ENCODE measurements around the gene TMEM134.
"Not testable (repeated sequence)": the region's sequence is repeated elsewhere in the genome, so short reads cannot be mapped to it uniquely, and the experiment has no call there.

The TMEM134 gene

GRCh38 chr11:67484847-67485311 is 15.8 kb upstream of the TMEM134 start:
- DNase-seq (ENCODE audit: low spot score) = no peak
- TF ChIP-seq CTCF (IDR thresholded peaks at IDR 0.05; ENCODE audit: extremely low read depth, insufficient read depth, missing control alignments) = no peak
- in situ Hi-C loops (cut with MboI; ENCODE audit: low pct_unique_long_range_greater_than_20kb, low sequenced_read_pairs, unreplicated experiment) = no loop called here

DNA sequence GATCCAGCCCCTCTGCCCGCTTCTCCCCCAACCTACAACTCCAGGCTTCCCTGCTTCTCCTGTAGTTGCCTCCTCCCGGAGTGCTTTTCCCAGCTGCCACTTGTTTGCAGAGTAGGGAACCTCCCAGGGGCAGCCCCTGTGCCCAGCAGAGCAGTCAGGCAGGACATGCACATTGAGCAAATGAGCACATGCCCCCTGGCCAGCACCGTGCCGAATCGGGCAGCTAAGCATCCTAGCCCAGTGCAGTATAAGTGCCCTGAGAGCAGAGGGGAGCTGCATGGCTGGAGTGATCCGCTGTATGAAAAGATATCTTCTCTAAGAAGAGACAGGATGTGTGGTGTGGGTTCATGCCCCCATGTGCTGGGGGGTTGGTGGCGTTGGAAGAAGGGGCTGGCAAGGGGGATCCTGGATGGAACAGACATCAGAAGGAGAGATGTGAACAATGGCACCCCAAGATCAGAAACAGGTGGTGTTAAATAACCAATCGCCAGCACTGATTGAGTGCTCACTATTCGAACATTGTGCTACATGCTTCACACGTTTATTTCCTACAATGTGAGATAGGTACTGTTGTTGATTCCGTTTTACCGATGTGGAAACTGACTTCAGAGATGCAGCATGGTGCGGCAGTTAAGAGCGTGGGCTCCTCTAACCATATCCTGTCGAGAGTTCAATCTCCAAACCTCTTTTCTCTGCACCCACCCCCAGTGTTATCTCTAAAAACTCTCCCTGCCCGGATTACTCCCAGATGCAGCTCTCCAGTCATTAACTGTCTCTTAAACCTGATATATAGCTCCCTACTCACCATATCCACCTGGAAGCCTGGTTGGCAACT is 15.0 kb upstream of the TMEM134 start:
- in situ Hi-C loops (cut with MboI; ENCODE audit: low pct_unique_long_range_greater_than_20kb, low sequenced_read_pairs, unreplicated experiment) = no loop called here
- no peak for TF ChIP-seq CTCF (IDR thresholded peaks at IDR 0.05; ENCODE audit: extremely low read depth, insufficient read depth, missing control alignments)
- DNase-seq (ENCODE audit: low spot score) = no peak

DNA sequence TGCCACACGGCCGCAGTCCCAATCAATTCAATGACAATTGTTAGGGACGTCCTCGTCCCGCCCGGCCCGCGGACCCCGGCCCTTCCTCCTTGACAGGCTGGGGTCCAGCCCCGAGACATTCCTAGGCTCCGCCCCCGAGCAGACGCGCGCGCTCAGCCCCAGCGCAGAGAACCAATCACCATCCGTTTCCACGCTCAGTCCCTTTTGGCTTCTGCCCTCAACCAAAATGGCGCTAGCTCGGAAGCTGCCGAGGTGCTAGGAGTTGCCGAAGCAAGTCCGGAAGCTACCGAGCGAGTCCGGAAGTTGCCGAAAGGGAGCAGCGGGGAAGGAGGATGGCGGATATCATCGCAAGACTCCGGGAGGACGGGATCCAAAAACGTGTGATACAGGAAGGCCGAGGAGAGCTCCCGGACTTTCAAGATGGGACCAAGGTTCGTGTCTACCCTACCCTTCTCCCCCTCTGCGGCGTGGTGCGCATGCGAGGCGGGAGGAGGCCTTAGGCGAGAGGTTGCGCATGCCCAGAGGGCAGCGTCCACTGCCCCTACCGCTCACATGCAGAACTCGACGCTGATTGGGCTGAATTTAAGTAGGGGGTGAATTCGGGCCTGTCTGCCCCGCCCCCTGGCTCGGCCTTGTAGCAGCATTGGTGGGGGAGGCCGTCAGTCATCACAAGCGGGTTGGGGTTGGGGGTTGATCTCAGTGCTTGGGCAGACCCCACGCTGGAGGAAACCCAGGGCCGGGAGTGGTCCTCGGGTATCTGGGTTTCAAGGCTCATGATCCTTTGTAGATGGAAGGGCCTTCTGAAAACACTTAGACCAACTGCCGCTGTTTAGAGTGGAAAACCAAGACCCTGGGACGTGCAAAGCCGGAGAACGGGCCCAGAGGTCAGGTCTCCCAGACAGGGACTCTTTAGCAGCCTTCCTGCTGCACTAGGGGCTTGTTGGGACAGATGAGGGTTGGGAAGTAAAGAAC is 14.1 kb upstream of the TMEM134 start, which contains the start of gene AIP:
Gene AIP, plus strand, starts transcription at position 200 of the 972 bp plus-strand sequence. Its CDS starts 133 bp downstream, at position 333.
- DNase-seq (ENCODE audit: low spot score) = peak; percentile 95
- TF ChIP-seq CTCF (IDR thresholded peaks at IDR 0.05; ENCODE audit: extremely low read depth, insufficient read depth, missing control alignments) = peak; percentile 8
- in situ Hi-C loops (cut with MboI; ENCODE audit: low pct_unique_long_range_greater_than_20kb, low sequenced_read_pairs, unreplicated experiment) = no loop called here

DNA sequence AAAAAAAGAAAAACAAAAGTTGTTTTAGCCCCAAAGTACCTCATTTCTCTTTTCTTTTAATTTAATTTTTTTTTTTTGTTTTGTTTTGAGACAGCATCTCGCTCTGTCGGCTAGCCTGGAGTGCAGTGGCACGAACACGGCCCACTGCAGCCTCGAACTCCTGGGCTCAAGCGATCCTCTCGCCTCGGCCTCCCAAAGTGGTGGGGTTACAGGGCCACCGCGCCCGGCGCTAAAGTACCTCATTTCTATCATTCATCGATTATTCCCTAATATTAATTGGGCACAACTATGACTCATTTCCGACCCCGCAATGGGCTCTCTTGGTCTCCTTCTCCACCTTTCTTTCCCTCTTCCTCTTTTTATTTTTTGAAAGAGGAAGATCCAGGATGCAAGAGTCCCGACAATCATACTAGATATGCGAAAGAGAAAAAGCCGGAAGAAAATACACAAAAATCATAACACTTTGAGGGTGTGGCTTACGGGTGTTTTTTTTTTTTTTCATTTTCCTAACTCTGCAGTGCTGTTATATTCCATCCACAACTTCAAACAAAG is 13.3 kb upstream of the TMEM134 start:
- in situ Hi-C loops (cut with MboI; ENCODE audit: low pct_unique_long_range_greater_than_20kb, low sequenced_read_pairs, unreplicated experiment) = no loop called here
- no peak for DNase-seq (ENCODE audit: low spot score)

GRCh38 chr11:67477344-67478050 is 8.4 kb upstream of the TMEM134 start:
- DNase-seq (ENCODE audit: low spot score); in situ Hi-C loops (cut with MboI; ENCODE audit: low pct_unique_long_range_greater_than_20kb, low sequenced_read_pairs, unreplicated experiment): not testable (repeated sequence)

More for the DNA sequence above, 13.3 kb upstream of the TMEM134 start:
- TF ChIP-seq CTCF (IDR thresholded peaks at IDR 0.05; ENCODE audit: extremely low read depth, insufficient read depth, missing control alignments) = no peak

GRCh38 chr11:67476692-67477091 is 7.6 kb upstream of the TMEM134 start:
- in situ Hi-C loops (cut with MboI; ENCODE audit: low pct_unique_long_range_greater_than_20kb, low sequenced_read_pairs, unreplicated experiment); DNase-seq (ENCODE audit: low spot score): not testable (repeated sequence)

DNA sequence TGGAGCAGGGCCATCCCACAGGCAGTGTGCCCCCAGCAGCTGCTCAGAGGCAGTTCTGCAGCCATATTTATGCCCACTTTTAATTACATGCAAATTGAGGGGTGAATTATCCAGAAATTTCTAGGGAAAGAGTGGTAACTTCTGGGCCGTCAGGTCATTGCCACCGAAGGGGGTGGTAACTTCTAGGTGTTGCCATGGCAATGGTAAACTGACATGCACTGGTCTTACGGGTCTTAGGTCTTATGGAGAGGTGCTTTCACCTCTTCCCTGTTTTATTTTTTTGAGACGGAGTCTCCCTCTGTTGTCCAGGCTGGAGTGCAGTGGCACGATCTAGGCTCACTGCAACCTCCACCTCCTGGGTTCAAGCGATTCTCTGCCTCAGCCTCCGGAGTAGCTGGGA is 3.8 kb upstream of the TMEM134 start:
- in situ Hi-C loops (cut with MboI; ENCODE audit: low pct_unique_long_range_greater_than_20kb, low sequenced_read_pairs, unreplicated experiment) = no loop called here
- no peak for DNase-seq (ENCODE audit: low spot score)
- no peak for TF ChIP-seq CTCF (IDR thresholded peaks at IDR 0.05; ENCODE audit: extremely low read depth, insufficient read depth, missing control alignments)
